ENCODE data around the gene NAALADL2.

DNA sequence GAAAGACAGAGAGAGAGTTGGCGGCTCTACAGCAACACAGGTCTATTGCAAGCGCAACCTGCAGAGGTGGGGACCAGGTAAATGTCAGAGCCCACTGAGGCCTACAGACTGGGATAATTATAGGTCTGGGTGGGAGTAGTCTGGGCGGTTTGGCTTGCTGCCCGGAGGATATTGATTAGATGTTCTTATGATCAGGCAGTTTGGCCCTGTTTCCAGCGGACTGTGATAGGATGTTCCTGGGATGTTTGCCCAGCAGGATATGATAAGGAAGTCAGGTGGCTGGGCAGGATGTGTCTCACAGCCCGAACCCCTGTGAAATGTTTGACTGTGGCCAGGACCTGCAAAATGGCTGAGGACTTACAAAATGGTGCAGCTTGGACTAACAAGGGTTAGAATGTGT is 364.9 kb downstream of the NAALADL2 start:
- TF ChIP-seq, protein P1, sequence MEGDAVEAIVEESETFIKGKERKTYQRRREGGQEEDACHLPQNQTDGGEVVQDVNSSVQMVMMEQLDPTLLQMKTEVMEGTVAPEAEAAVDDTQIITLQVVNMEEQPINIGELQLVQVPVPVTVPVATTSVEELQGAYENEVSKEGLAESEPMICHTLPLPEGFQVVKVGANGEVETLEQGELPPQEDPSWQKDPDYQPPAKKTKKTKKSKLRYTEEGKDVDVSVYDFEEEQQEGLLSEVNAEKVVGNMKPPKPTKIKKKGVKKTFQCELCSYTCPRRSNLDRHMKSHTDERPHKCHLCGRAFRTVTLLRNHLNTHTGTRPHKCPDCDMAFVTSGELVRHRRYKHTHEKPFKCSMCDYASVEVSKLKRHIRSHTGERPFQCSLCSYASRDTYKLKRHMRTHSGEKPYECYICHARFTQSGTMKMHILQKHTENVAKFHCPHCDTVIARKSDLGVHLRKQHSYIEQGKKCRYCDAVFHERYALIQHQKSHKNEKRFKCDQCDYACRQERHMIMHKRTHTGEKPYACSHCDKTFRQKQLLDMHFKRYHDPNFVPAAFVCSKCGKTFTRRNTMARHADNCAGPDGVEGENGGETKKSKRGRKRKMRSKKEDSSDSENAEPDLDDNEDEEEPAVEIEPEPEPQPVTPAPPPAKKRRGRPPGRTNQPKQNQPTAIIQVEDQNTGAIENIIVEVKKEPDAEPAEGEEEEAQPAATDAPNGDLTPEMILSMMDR (IDR thresholded peaks at IDR 0.05): no peak
- no peak for TF ChIP-seq POLR2A (IDR thresholded peaks at IDR 0.05)
